Hepatocyte (in vitro differentiated cells): Measurements from ENCODE around the gene CDH4. TPM values are rescaled to one million over a fixed set of nuclear protein-coding genes. Genes with fewer than 3 reads are reported as not detected.

Source experiments
- DNase-seq: peaks from one replicate; pipeline ENCODE4 v3.0.0-alpha.2; 2016; ENCODE audit warnings: low spot score
- H2AFZ ChIP-seq: fragments of 200-600 bp; sonication (generic); 2 replicates; pipeline ENCODE4 v1.6.0; 2016; ENCODE audit warnings: antibody characterized with exemption, mild to moderate bottlenecking
- H3K27ac ChIP-seq: fragments of 200-600 bp; sonication (generic); 2 replicates; pipeline ENCODE4 v1.5.1; 2016; ENCODE audit warnings: mild to moderate bottlenecking
- H3K27me3 ChIP-seq: fragments of 200-600 bp; sonication (generic); 2 replicates; pipeline ENCODE4 v1.6.1; 2016
- H3K36me3 ChIP-seq: fragments of 200-600 bp; sonication (generic); replicated peaks from 2 replicates; pipeline ENCODE4 v1.5.1; 2016; ENCODE audit warnings: low read depth; ENCODE audit not compliant: insufficient read depth
- H3K4me1 ChIP-seq: fragments of 200-600 bp; sonication (generic); 2 replicates; pipeline ENCODE4 v1.5.1; 2016; ENCODE audit warnings: mild to moderate bottlenecking, moderate library complexity; ENCODE audit not compliant: insufficient read depth
- H3K4me2 ChIP-seq: fragments of 200-600 bp; sonication (generic); 2 replicates; pipeline ENCODE4 v1.6.0; 2016
- H3K4me3 ChIP-seq: fragments of 200-600 bp; sonication (generic); 2 replicates; pipeline ENCODE4 v1.5.1; 2016; ENCODE audit warnings: mild to moderate bottlenecking
- H3K79me2 ChIP-seq: fragments of 200-600 bp; sonication (generic); 2 replicates; pipeline ENCODE4 v1.6.0; 2017; ENCODE audit warnings: mild to moderate bottlenecking
- H3K9me2 ChIP-seq: fragments of 200-600 bp; sonication (generic); replicated peaks from 2 replicates; pipeline ENCODE4 v1.6.0; 2017; ENCODE audit warnings: mild to moderate bottlenecking; ENCODE audit not compliant: insufficient read depth
- H3K9me3 ChIP-seq: fragments of 200-600 bp; sonication (generic); 2 replicates; pipeline ENCODE4 v1.5.1; 2016; ENCODE audit warnings: low read depth, mild to moderate bottlenecking
- H4K20me1 ChIP-seq: fragments of 200-600 bp; sonication (generic); 2 replicates; pipeline ENCODE4 v1.6.0; 2016; ENCODE audit warnings: mild to moderate bottlenecking; ENCODE audit not compliant: insufficient read depth, poor library complexity, severe bottlenecking
- CTCF ChIP-seq: fragments of 200-600 bp; sonication (generic); IDR thresholded peaks from 2 replicates; pipeline ENCODE4 v1.5.1; 2016; ENCODE audit warnings: antibody characterized with exemption, mild to moderate bottlenecking; ENCODE audit not compliant: poor library complexity
- EZH2 ChIP-seq: fragments of 200-600 bp; sonication (generic); IDR thresholded peaks from 2 replicates; pipeline ENCODE4 v1.6.1; 2016; ENCODE audit warnings: antibody characterized with exemption, mild to moderate bottlenecking, borderline replicate concordance
- EZH2phosphoT487 ChIP-seq: fragments of 200-600 bp; sonication (generic); IDR thresholded peaks from one replicate; pipeline ENCODE4 v1.6.1; 2018; ENCODE audit warnings: antibody characterized with exemption, mild to moderate bottlenecking, low read depth, moderate library complexity; ENCODE audit not compliant: unreplicated experiment, severe bottlenecking
- WGBS: methylation state at CpG from one replicate; pipeline ENCODE4 v1.1.6; 2016; ENCODE audit warnings: low lambda C conversion rate; ENCODE audit errors: missing lambda C conversion rate; 5-methylcytosine and 5-hydroxymethylcytosine counted together
- polyA plus RNA-seq: library from polyadenylated mRNA; unstranded; fragments of >200 nt; fragmentation: Nextera tagmentation; extraction: Ambion mirVana; gene quantifications from 2 replicates; pipeline ENCODE4 v1.2.1, GENCODE V29; 2016
- total RNA-seq: library from RNA; depleted of rRNA; stranded (reverse); fragments of >200 nt; gene quantifications from 2 replicates; pipeline ENCODE4 v1.2.3, GENCODE V29; 2014

CDH4 gene
- total and polyA plus RNA-seq, 2 experiments from 2014 or later = 0.53 to 0.73 TPM

DNA sequence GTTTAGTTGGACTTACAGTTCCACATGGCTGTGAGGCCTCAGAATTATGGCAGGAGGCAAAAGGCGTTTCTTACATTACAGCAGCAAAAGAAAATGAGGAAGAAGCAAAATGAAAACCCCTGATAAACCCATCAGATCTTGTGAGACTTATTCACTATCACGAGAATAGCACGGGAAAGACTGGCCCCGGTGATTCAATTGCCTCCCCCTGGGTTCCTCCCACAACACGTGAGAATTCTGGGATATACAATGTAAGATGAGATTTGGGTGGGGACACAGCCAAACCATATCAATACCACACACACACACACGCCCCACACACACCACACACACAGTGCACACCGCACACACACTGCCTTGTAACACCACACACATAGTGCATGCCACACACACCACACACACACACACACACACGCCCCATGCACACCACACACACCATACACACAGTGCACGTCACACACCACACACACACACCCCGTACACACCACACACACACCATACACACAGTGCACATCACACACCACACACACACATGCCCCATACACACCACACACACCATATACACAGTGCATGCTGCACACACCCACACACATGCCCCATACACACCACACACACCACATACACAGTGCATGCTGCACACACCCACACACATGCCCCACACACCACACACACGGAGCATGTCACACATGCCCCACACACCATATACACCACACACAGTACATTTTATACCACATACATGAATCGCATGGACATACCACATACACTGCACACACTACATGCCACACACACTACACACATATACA is 503.1 kb downstream of the CDH4 start:
- no peak overlapping the region for H3K27ac ChIP-seq
- TF ChIP-seq CTCF (no peak), EZH2 (no peak), EZH2phosphoT487 (no peak)
- no peaks in the 10 kb centered on the region for H3K9me2 ChIP-seq
- no peaks in the 10 kb centered on the region for H3K36me3 ChIP-seq
- no peaks in the 10 kb centered on the region for H3K9me3 ChIP-seq
- H3K4me2 ChIP-seq = no peak overlapping the region
- H2AFZ ChIP-seq = no peak overlapping the region
- H3K27me3 ChIP-seq = no peaks in the 10 kb centered on the region
- no peak overlapping the region for H3K4me3 ChIP-seq
- no peaks in the 10 kb centered on the region for H4K20me1 ChIP-seq
- 87% methylated on average over 11 of the region's 12 CpGs for WGBS
- DNase-seq = no peak
- no peaks in the 10 kb centered on the region for H3K4me1 ChIP-seq
- no peaks in the 10 kb centered on the region for H3K79me2 ChIP-seq

GRCh38 chr20:61755971-61756845 is 504.1 kb downstream of the CDH4 start:
- Histone ChIP-seq H2AFZ (no peak overlapping the region), H3K4me3 (no peak overlapping the region), H4K20me1 (no peaks in the 10 kb centered on the region), H3K9me2 (no peaks in the 10 kb centered on the region), H3K36me3 (no peaks in the 10 kb centered on the region), H3K9me3 (no peaks in the 10 kb centered on the region), H3K27me3 (peaks cover 5% of the 10 kb centered on the region), H3K4me2 (no peak overlapping the region), H3K27ac (no peak overlapping the region), H3K4me1 (no peaks in the 10 kb centered on the region), H3K79me2 (no peaks in the 10 kb centered on the region)
- WGBS = 81% methylated on average over 14 of the region's 15 CpGs
- DNase-seq = no peak
- TF ChIP-seq CTCF (no peak), EZH2 (no peak), EZH2phosphoT487 (no peak)

GRCh38 chr20:61756966-61757677 is 505.1 kb downstream of the CDH4 start:
- no peak overlapping the region for H3K4me3 ChIP-seq
- H4K20me1 ChIP-seq = no peaks in the 10 kb centered on the region
- TF ChIP-seq EZH2 = no peak
- no peak for TF ChIP-seq CTCF
- TF ChIP-seq EZH2phosphoT487 = no peak
- H3K4me1 ChIP-seq = no peaks in the 10 kb centered on the region
- no peaks in the 10 kb centered on the region for H3K9me3 ChIP-seq
- H3K27me3 ChIP-seq = peaks cover 6% of the 10 kb centered on the region
- no peaks in the 10 kb centered on the region for H3K36me3 ChIP-seq
- no peak overlapping the region for H2AFZ ChIP-seq
- no peaks in the 10 kb centered on the region for H3K9me2 ChIP-seq
- 82% methylated on average over 17 of the region's 18 CpGs for WGBS
- no peak overlapping the region for H3K4me2 ChIP-seq
- no peaks in the 10 kb centered on the region for H3K79me2 ChIP-seq
- H3K27ac ChIP-seq = no peak overlapping the region
- no peak for DNase-seq
